Activated naive CD4-positive, alpha-beta T cell treated with anti-CD3 and anti-CD28 coated beads, Interleukin-2, amount 10 ng/mL, durations not matched to agents 7 days and 5 days (primary cell): ENCODE results near the gene PMEL.

ENCODE experiments used
- CTCF ChIA-PET: fragments of 350-600 bp; sonication (Branson Sonifier 250); formaldehyde crosslinking; loops from one replicate; lab custom pipeline; 2021; ENCODE audit warnings: antibody characterized with exemption; lab: Charles Lee
- DNase-seq: peaks from one replicate; pipeline ENCODE4 v3.0.0-alpha.2; 2020
- H3K27ac Mint-ChIP-seq: one replicate; pipeline ENCODE4 v1.8.0; 2021; ENCODE audit warnings: mild to moderate bottlenecking, moderate library complexity, mixed read lengths
- H3K27me3 Mint-ChIP-seq: one replicate; pipeline ENCODE4 v1.8.0; 2021; ENCODE audit warnings: mild to moderate bottlenecking, mixed read lengths
- H3K36me3 Mint-ChIP-seq: one replicate; pipeline ENCODE4 v1.8.0; 2021; ENCODE audit warnings: mixed read lengths
- H3K4me1 Mint-ChIP-seq: one replicate; pipeline ENCODE4 v1.8.0; 2021; ENCODE audit warnings: mixed read lengths
- H3K4me3 Mint-ChIP-seq: one replicate; pipeline ENCODE4 v1.8.0; 2021; ENCODE audit warnings: mild to moderate bottlenecking, moderate library complexity, mixed read lengths
- H3K9me3 Mint-ChIP-seq: one replicate; pipeline ENCODE4 v1.8.0; 2021; ENCODE audit warnings: mixed read lengths

The PMEL gene

DNA sequence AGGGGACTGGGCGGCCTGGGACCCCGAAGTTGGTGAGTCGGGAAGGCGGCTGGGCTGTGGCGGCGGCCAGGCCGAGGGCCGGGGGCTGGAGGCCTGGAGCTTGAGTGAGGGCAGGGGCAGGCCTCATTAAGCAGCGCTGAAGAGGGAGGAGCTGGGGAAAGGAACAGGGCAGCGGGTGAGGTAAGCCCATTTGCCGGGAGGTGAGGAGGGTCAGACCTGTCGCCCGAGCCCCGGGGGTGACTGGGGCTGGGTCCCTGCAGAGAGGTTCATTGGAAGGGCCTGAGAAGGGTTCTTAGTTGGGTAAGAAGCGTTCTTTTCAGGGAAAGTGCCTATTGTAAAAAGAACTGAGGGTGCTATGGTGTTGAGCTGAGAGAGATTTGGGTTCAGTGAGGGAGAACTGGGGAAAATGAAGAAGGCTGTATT, 8.5 kb upstream of the PMEL start:
- DNase-seq = peak; percentile 67
- Mint-ChIP-seq H3K9me3 (no peaks in the 10 kb centered on the region), H3K4me3 (no peak overlapping the region), H3K27me3 (no peaks in the 10 kb centered on the region), H3K4me1 (peaks cover 27% of the 10 kb centered on the region), H3K36me3 (peaks cover 26% of the 10 kb centered on the region), H3K27ac (no peak overlapping the region)
- CTCF ChIA-PET = interaction anchor here (0.8 to 2.0 kb wide), 8 partner anchors 10 to 236 kb away, joined by 3 to 14 read pairs (median 4); partner anchors contain the start of genes SUOX and ZC3H10

GRCh38 chr12:55973599-55974307, 7.9 kb upstream of the PMEL start, which contains the start of gene RAB5B:
TSS of gene RAB5B (plus strand) at chr12:55974078. CDS start at chr12:55986961, 12,883 bp downstream.
- Mint-ChIP-seq H3K4me3 (no peak within 1 kb of the TSS), H3K9me3 (no peaks in the 10 kb centered on the region), H3K27ac (no peak within 1 kb of the TSS), H3K27me3 (no peaks in the 10 kb centered on the region), H3K36me3 (peaks cover 25% of the 10 kb centered on the region), H3K4me1 (peaks cover 27% of the 10 kb centered on the region)
- CTCF ChIA-PET = interaction anchor here (0.8 to 2.0 kb wide), 9 partner anchors 11 to 235 kb away, joined by 3 to 14 read pairs (median 4); partner anchors contain the start of genes DGKA, ORMDL2, SARNP and SUOX
- peak; percentile 99 for DNase-seq

GRCh38 chr12:55972911-55973598, 7.2 kb upstream of the PMEL start:
- H3K27ac Mint-ChIP-seq = no peak overlapping the region
- H3K4me3 Mint-ChIP-seq = no peak overlapping the region
- H3K27me3 Mint-ChIP-seq = no peaks in the 10 kb centered on the region
- no peak for DNase-seq
- no peaks in the 10 kb centered on the region for H3K9me3 Mint-ChIP-seq
- CTCF ChIA-PET = interaction anchor here (0.9 to 2.0 kb wide), 6 partner anchors 11 to 234 kb away, joined by 3 to 8 read pairs (median 4); partner anchors contain the start of genes DGKA, ORMDL2 and SARNP
- peaks cover 34% of the 10 kb centered on the region for H3K4me1 Mint-ChIP-seq
- peaks cover 30% of the 10 kb centered on the region for H3K36me3 Mint-ChIP-seq

- CTCF ChIA-PET = no interaction called here
- no peaks in the 10 kb centered on the region for H3K9me3 Mint-ChIP-seq
- H3K36me3 Mint-ChIP-seq = peaks cover 28% of the 10 kb centered on the region
- no peak for DNase-seq
- H3K4me1 Mint-ChIP-seq = peaks cover 36% of the 10 kb centered on the region
- H3K4me3 Mint-ChIP-seq = no peak overlapping the region
- no peaks in the 10 kb centered on the region for H3K27me3 Mint-ChIP-seq
- H3K27ac Mint-ChIP-seq = peak overlapping the region; percentile 26
Measured at GRCh38 chr12:55972456-55972855, 6.6 kb upstream of the PMEL start.

GRCh38 chr12:55972042-55972441, 6.2 kb upstream of the PMEL start:
- Mint-ChIP-seq H3K4me1 (peaks cover 38% of the 10 kb centered on the region), H3K9me3 (no peaks in the 10 kb centered on the region), H3K27ac (peak overlapping the region; percentile 26), H3K36me3 (peaks cover 28% of the 10 kb centered on the region), H3K27me3 (no peaks in the 10 kb centered on the region), H3K4me3 (no peak overlapping the region)
- CTCF ChIA-PET = no interaction called here
- no peak for DNase-seq

GRCh38 chr12:55970775-55971174, 4.9 kb upstream of the PMEL start:
- Mint-ChIP-seq H3K9me3 (no peaks in the 10 kb centered on the region), H3K27me3 (no peaks in the 10 kb centered on the region), H3K36me3 (peaks cover 25% of the 10 kb centered on the region), H3K4me1 (peaks cover 45% of the 10 kb centered on the region), H3K4me3 (no peak overlapping the region), H3K27ac (no peak overlapping the region)
- DNase-seq = no peak
- CTCF ChIA-PET = interaction anchor here (1.2 kb wide), 1 partner anchor 30 kb away, joined by 3 read pairs; no protein-coding TSS in a partner anchor

DNA sequence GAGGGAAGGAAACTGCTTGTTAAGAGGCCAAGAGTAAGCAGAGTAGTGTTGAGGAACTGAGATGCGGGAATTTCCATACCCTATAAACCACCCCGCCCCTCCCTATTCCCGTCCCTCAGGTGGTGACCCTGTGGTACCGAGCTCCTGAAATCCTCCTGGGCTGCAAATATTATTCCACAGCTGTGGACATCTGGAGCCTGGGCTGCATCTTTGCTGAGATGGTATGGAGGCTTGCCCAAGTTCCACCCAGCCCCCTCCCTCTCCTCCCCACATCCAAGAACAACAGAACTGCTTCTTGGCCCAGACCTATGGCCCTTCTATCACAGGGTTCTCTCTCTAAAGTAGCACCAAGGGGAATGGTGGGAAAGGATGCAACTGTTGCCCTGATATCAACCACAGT, 3.5 kb upstream of the PMEL start:
- no peak overlapping the region for H3K4me3 Mint-ChIP-seq
- H3K27me3 Mint-ChIP-seq = no peaks in the 10 kb centered on the region
- no peaks in the 10 kb centered on the region for H3K9me3 Mint-ChIP-seq
- H3K4me1 Mint-ChIP-seq = peaks cover 52% of the 10 kb centered on the region
- DNase-seq = no peak
- CTCF ChIA-PET = interaction anchor here (0.9 to 1.2 kb wide), 3 partner anchors 11 to 71 kb away, joined by 3 read pairs; no protein-coding TSS in a partner anchor
- no peak overlapping the region for H3K27ac Mint-ChIP-seq
- H3K36me3 Mint-ChIP-seq = peaks cover 22% of the 10 kb centered on the region

DNA sequence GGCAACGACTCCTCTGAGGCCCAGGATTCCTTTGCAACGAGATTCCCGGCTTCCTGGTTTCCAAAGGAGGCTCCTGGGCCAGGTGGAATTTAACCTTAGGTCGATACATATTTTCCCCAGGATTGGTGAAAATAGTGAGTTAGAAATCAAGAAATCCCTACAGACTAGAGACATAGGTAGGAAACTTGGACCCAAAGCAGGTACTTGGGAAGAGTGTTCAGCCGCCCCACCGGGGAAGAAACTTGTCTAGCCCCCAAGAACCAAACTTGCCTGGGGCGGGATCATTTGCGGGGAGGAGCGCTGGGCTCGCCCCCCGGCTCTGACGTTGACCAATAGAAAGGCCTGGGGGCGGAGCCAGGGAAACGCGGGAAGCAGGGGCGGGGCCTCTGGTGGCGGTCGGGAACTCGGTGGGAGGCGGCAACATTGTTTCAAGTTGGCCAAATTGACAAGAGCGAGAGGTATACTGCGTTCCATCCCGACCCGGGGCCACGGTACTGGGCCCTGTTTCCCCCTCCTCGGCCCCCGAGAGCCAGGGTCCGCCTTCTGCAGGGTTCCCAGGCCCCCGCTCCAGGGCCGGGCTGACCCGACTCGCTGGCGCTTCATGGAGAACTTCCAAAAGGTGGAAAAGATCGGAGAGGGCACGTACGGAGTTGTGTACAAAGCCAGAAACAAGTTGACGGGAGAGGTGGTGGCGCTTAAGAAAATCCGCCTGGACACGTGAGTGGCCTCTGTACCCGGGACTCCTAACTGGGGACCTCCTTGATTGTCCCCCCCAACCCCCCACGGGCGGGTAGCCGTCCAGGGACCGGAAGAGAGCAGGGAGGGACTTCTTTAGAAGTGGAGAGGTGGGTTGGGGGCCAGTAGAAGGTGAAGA, 803 bp upstream of the PMEL start, which contains the start of gene CDK2:
TSS of gene CDK2 (plus strand) at position 423 of the 874 bp plus-strand sequence. CDS start at position 602, 179 bp downstream.
- Mint-ChIP-seq H3K36me3 (peaks cover 22% of the 10 kb centered on the region), H3K4me3 (peak within 1 kb of the TSS; percentile 92), H3K27ac (peak within 1 kb of the TSS; percentile 83), H3K4me1 (peaks cover 48% of the 10 kb centered on the region), H3K9me3 (no peaks in the 10 kb centered on the region), H3K27me3 (peaks cover 4% of the 10 kb centered on the region)
- CTCF ChIA-PET = no interaction called here
- DNase-seq = peak; percentile 94

DNA sequence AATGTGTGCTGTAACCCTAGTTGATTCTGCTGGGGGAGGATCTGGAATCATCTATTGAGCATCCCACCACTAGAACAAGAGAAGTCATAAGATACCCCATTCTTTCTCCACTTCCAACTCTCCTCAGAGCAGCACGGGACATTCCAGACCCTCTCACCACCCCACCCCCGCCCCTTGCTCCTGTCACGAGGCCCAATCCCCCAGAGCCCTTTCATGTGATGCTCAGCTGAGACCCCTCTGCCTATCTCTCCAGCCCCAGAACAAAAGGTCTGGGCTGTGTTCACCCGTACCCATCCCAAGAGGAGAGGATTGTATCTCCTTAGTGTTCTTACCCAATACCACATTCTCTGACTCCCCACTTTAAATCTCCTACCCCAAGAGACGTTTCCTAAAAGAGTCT, 602 bp downstream of the PMEL start:
- no peak overlapping the region for H3K27ac Mint-ChIP-seq
- peak overlapping the region; percentile 92 for H3K4me3 Mint-ChIP-seq
- H3K9me3 Mint-ChIP-seq = no peaks in the 10 kb centered on the region
- CTCF ChIA-PET = no interaction called here
- H3K27me3 Mint-ChIP-seq = peaks cover 4% of the 10 kb centered on the region
- no peak for DNase-seq
- H3K36me3 Mint-ChIP-seq = peaks cover 12% of the 10 kb centered on the region
- peaks cover 43% of the 10 kb centered on the region for H3K4me1 Mint-ChIP-seq

GRCh38 chr12:55963760-55964159, 2.1 kb downstream of the PMEL start:
- no peak for DNase-seq
- Mint-ChIP-seq H3K27ac (no peak overlapping the region), H3K36me3 (peaks cover 10% of the 10 kb centered on the region), H3K4me1 (peaks cover 37% of the 10 kb centered on the region), H3K4me3 (no peak overlapping the region), H3K27me3 (peaks cover 4% of the 10 kb centered on the region), H3K9me3 (no peaks in the 10 kb centered on the region)
- CTCF ChIA-PET = no interaction called here

DNA sequence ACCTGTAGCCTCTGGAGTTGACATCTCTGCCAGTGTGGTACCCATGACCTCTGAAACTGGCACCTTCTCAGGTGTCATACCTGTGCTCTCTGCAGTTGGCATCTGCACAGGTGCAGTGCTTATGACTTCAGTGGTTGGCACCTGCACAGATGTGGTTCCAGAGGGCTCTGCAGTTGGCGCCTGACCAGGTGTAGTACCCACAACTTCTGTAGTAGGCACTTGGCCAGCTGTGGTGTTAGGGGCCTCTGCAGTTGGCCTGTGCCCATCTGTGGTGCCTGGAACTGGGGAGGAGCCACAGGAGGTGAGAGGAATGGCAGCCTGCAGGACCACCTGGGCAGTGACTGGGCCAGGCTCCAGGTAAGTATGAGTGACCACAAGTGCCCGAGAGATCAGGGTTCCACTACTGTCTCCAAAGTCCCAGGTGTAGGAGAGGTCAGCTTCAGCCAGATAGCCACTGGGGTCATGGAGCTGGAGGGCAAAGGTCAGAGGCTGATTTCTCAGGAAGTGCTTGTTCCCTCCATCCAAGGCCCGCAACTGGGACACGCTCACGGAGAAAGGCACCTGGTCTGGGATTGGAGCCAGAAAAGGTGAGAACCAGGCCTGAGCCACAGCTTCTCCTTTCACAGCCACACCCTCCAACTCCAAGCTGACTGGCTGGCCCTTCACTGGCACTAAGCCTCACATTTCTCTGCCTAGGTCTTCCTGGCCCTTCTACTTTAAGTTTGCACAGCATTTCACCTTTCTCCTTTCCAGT, 8.6 kb downstream of the PMEL start:
- Mint-ChIP-seq H3K27me3 (peaks cover 3% of the 10 kb centered on the region), H3K9me3 (no peaks in the 10 kb centered on the region), H3K4me1 (peaks cover 6% of the 10 kb centered on the region), H3K4me3 (no peak overlapping the region), H3K36me3 (peaks cover 35% of the 10 kb centered on the region), H3K27ac (peak overlapping the region; percentile 31)
- CTCF ChIA-PET = no interaction called here
- no peak for DNase-seq

DNA sequence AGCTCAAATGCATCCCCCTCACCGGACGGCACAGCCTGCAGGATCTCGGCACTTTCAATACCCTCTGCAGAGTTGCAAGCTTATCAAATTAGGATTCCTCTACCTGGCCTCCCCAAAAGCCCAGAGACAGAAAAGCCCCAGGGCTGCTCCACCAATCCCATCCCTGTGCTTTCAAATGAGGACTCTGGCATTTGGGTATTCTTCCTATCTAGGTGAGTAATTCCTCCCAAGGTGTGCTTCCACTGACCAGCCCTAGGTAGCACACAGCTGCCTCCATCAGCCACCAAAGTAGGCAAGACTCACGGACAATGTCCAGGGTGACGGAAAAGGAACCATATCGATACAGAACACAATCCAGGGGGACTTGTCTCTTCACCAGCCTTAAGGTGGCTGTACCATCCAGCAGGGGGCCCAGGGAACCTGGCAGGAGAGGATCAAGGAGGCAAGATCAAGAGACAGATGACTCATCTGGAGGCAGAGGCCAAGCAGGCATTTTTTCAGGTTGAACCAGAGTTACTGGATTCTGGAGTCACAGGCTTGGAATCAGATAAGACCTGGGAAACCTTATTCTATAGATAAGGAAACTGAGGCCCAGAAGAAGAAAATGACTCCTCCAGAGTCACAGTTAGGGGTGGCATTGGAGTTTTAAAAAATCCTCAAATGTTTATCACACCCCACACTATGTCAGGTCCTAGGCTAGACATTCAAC, 9.9 kb downstream of the PMEL start:
- CTCF ChIA-PET = interaction anchor here (0.9 to 1.8 kb wide), 3 partner anchors 21 to 218 kb away, joined by 3 to 6 read pairs (median 4); no protein-coding TSS in a partner anchor
- peaks cover 48% of the 10 kb centered on the region for H3K36me3 Mint-ChIP-seq
- H3K27ac Mint-ChIP-seq = peak overlapping the region; percentile 67
- H3K27me3 Mint-ChIP-seq = peaks cover 3% of the 10 kb centered on the region
- H3K4me1 Mint-ChIP-seq = peaks cover 15% of the 10 kb centered on the region
- no peaks in the 10 kb centered on the region for H3K9me3 Mint-ChIP-seq
- H3K4me3 Mint-ChIP-seq = no peak overlapping the region
- DNase-seq = peak; percentile 72
